Measurements from ENCODE around the gene FLVCR2. TPM values are rescaled to one million over a fixed set of nuclear protein-coding genes. Genes with fewer than 3 reads are reported as not detected.

The FLVCR2 gene
- total RNA-seq, 1 donor from 2014 or later: 3.4 TPM

DNA sequence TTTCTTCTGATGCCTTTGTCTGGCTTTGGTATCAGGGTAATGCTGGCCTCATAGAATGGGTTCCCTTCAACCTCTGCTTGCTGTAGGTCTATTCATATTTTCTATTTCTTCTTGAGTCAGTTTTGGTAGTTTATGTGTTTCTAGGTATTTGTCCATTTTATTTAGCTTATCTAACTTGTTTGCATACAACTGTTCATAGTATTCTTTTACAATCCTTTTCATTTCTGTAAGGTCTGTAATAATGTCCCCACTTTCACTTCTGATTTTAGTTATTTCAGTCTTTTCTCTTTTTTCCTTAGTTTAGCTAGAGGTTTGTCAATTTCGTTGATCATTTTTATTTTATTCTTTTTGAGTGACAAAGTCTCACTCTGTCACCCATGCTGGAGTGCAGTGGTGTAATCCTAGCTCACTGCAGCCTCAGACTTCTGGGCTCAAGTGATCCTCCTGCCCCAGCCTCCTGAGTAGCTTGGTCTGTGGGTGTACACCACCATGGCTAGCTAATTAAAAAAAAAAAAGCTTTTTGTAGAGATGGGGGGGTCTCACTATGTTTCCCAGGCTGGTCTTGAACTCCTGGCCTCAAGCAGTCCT is 94.3 kb downstream of the FLVCR2 start:
- Histone ChIP-seq H3K36me3 (peaks cover 12 to 19% of the 10 kb centered on the region in 2 donors), H3K4me3 (no peak overlapping the region), H3K4me1 (no peaks in the 10 kb centered on the region), H3K27ac (no peak overlapping the region), H3K27me3 (no peaks in the 10 kb centered on the region), H3K9me3 (no peaks in the 10 kb centered on the region)
- DNase-seq (ENCODE audit: low spot score in 2 of 2): no peak
- no peak for TF ChIP-seq CTCF (IDR thresholded peaks at IDR 0.05)
- intact Hi-C loops (cut with DNase I): no loop called here

DNA sequence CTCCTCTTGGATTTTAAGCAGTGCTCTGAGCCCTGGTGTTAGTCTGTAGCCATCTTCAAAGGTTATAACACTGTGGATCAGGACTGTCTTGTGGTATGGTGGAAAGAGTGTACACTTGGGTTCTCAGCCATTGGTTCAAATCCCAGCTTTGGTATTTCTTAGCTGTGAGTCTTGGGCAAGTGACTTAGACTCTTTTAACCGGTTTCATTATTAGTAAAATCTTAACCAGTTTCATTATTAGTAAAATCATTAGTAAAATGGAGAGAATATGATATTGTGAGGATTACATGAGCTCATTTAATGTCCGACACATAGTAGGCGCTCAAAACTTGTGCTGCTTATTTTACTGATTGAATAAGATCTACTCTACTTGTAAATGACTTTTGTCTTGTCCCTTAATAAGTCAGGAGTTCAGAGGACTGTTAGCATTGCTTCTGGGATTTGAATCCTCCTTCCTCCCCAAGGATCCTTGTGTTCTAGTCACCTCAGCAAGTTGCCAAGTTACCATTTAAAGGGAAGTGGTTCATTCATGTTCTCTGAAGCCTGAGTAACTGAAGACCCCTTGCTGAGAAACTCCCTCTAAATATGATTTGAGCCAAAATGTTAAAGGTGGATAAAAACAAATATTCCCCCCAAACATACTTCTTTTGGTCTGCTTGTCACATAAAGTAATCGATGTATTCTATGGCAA is 95.1 kb downstream of the FLVCR2 start:
- no peak overlapping the region for H3K27ac ChIP-seq
- no peaks in the 10 kb centered on the region for H3K4me1 ChIP-seq
- TF ChIP-seq CTCF (IDR thresholded peaks at IDR 0.05): no peak
- intact Hi-C loops (cut with DNase I): no loop called here
- DNase-seq (ENCODE audit: low spot score in 2 of 2): no peak
- no peak overlapping the region for H3K4me3 ChIP-seq
- H3K27me3 ChIP-seq: no peaks in the 10 kb centered on the region
- H3K9me3 ChIP-seq: no peaks in the 10 kb centered on the region
- peaks cover 12 to 19% of the 10 kb centered on the region in 2 donors for H3K36me3 ChIP-seq

DNA sequence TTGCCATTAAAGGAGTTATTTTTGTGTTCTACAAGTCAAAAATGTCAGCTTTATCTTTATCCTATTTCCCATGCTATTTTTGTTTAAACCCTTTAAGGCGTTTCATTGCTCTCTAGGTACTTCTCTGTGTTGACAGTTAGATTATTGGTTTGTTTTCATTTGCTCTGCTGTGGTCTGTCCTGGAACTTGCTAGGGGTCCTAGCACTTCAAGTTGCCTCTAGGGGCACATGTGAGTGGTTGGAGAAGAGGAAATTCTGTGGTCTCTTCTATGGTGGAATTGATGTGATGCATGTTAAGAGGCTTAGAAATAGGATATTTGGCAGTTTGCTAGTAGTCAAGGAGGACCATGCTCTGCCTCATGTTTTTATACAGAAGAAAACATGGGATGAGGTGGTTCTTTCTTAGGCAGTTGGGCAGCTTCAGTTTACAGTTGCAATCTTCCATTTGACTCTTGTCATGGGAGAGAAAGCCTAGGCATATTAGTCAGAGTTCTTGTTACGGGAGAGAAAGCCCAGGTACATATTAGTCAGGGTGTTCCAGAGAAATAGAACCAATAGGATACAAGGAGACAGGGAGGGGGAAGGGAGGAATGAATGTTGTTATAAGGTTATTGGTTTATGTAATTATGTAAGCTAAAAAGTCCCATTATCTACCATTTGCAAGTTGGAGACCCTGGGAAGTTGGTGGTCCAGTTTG is 97.0 kb downstream of the FLVCR2 start:
- no peaks in the 10 kb centered on the region for H3K27me3 ChIP-seq
- intact Hi-C loops (cut with DNase I): no loop called here

DNA sequence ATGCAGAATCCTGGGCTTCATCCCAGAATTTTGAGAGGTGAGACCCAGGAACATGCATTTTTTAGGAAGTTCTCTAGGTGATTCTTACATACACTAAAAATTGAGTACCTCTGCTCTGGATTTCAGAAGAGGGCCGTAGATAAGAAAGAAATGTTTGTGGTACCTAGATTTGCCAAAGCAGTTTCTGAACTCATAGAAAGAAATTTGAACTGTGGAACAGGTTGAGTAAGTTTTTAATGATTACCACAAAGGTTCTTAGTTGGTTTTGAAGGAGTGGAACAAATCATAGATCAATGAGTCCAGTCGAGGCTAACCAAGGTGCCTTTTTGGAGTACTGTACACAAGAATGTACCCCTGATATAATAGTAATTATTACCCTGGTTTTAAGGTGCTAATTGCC is 107.5 kb downstream of the FLVCR2 start:
- no peak for TF ChIP-seq CTCF (IDR thresholded peaks at IDR 0.05)
- Histone ChIP-seq H3K36me3 (peaks cover 25 to 27% of the 10 kb centered on the region in 2 donors), H3K4me1 (no peaks in the 10 kb centered on the region), H3K27ac (no peak overlapping the region), H3K9me3 (no peaks in the 10 kb centered on the region), H3K27me3 (no peaks in the 10 kb centered on the region), H3K4me3 (no peak overlapping the region)
- no peak for DNase-seq (ENCODE audit: low spot score in 2 of 2)
- intact Hi-C loops (cut with DNase I): no loop called here

More for the DNA sequence above, 97.0 kb downstream of the FLVCR2 start:
- no peak for DNase-seq (ENCODE audit: low spot score in 2 of 2)
- Histone ChIP-seq H3K9me3 (no peaks in the 10 kb centered on the region), H3K4me1 (no peaks in the 10 kb centered on the region), H3K27ac (no peak overlapping the region), H3K36me3 (peaks cover 5 to 6% of the 10 kb centered on the region in 2 donors), H3K4me3 (no peak overlapping the region)
- TF ChIP-seq CTCF (IDR thresholded peaks at IDR 0.05): no peak

- Histone ChIP-seq H3K4me3 (no peak overlapping the region), H3K27me3 (no peaks in the 10 kb centered on the region), H3K9me3 (no peaks in the 10 kb centered on the region), H3K27ac (no peak overlapping the region), H3K36me3 (peaks cover 18 to 20% of the 10 kb centered on the region in 2 donors), H3K4me1 (no peaks in the 10 kb centered on the region)
- intact Hi-C loops (cut with DNase I): no loop called here
- DNase-seq (ENCODE audit: low spot score in 2 of 2): no peak
- no peak for TF ChIP-seq CTCF (IDR thresholded peaks at IDR 0.05)
These were observed 110.6 kb downstream of the FLVCR2 start for GRCh38 chr14:75689012-75689411.
